Neural cell (in vitro differentiated cells): Measurements from ENCODE around the gene RAB1B.

Experiments used
- CTCF ChIP-seq: fragments of 450-650 bp; IDR thresholded peaks from 2 replicates; pipeline ENCODE4 v1.5.1; 2014; ENCODE audit warnings: antibody characterized with exemption, mild to moderate bottlenecking, moderate library complexity; ENCODE audit not compliant: poor library complexity, severe bottlenecking
- POLR2AphosphoS5 ChIP-seq: IDR thresholded peaks from 2 replicates; pipeline ENCODE4 v1.6.1; 2012

GRCh38 chr11:66230978-66231377, 37.5 kb upstream of the RAB1B start:
- no peak for TF ChIP-seq POLR2AphosphoS5
- no peak for TF ChIP-seq CTCF
